ENCODE measurements around the gene RERG. TPM values are rescaled to one million over a fixed set of nuclear protein-coding genes. Genes with fewer than 3 reads are reported as not detected.

Gene RERG
- total and polyA plus RNA-seq, 2 donors (not counting 3 experiments of a cell fraction or from before 2014, with no cell fraction given): not detected

DNA sequence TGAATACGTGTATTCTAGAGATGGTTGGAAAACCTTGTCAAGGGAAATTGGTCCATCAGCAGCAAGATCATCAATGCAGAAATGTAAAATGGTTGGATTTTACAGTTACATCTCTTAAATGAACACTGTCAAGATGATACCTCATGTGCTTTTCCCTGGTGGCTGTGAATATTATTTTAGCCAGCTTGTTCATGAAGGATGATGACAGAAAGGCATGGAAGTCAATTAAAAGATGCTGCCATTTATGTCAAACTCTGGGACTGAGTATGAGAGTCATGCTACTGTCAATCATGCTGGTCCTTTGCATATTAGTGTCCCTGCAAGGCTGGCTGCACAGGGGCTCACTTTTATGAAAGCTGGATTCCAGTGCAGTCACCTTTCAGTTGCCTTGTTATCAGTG lies 10.3 kb upstream of the RERG start:
- dilution Hi-C loops (cut with MboI; ENCODE audit: extremely low pct_ligation_motif_present, low sequenced_read_pairs): no loop called here
- CTCF ChIA-PET: interaction anchor here (0.6 to 3.2 kb wide), 8 partner anchors 11 to 627 kb away, joined by 3 to 37 read pairs (median 4); partner anchors contain the start of gene RERG
- Histone ChIP-seq H3K9ac (replicated peaks; ENCODE audit: extremely low read depth, insufficient read depth, low read length) (no peak overlapping the region), H3K79me2 (ENCODE audit: control insufficient read depth, insufficient read depth, low read length) (no peaks in the 10 kb centered on the region), H3K36me3 (ENCODE audit: control insufficient read depth in 2 of 2, extremely low read depth in 1 of 2, insufficient read depth in 2 of 2, low read length in 2 of 2) (no peaks in the 10 kb centered on the region), H3K27ac (ENCODE audit: insufficient read depth, low read depth, low read length) (no peak overlapping the region), H3K9me3 (replicated peaks; ENCODE audit: control insufficient read depth, insufficient read depth, low read length) (no peaks in the 10 kb centered on the region), H3K4me2 (ENCODE audit: insufficient read depth, low read length) (no peak overlapping the region), H3K9me1 (replicated peaks; ENCODE audit: control insufficient read depth, extremely low read depth, insufficient read depth, low read length) (no peaks in the 10 kb centered on the region), H3K27me3 (ENCODE audit: control insufficient read depth in 2 of 2, insufficient read depth in 2 of 2, low read length in 2 of 2) (peaks cover 9 to 14% of the 10 kb centered on the region in 2 experiments), H4K20me1 (replicated peaks; ENCODE audit: control insufficient read depth, extremely low read depth, insufficient read depth, low read length) (no peaks in the 10 kb centered on the region), H2AFZ (ENCODE audit: low read depth, low read length) (no peak overlapping the region), H3K4me1 (ENCODE audit: control insufficient read depth, extremely low read depth, insufficient read depth, low read length) (no peaks in the 10 kb centered on the region), H3K4me3 (replicated peaks in 1 of 3; ENCODE audit: insufficient read depth in 1 of 3, low read depth in 1 of 3, low read length in 3 of 3) (no peak overlapping the region)
- no peak for TF ChIP-seq MYC (IDR thresholded peaks at IDR 0.05; ENCODE audit: low read depth, low read length)
- TF ChIP-seq GATA2 (IDR thresholded peaks at IDR 0.05; ENCODE audit: insufficient read depth, insufficient read length, low read depth, low read length): no peak
- no peak for TF ChIP-seq FOS (IDR thresholded peaks at IDR 0.05; ENCODE audit: borderline replicate concordance, insufficient read depth, low read length)
- TF ChIP-seq POLR2A (IDR thresholded peaks at IDR 0.05; ENCODE audit: low read depth, low read length): no peak
- TF ChIP-seq POLR2AphosphoS5 (IDR thresholded peaks at IDR 0.05; ENCODE audit: insufficient read depth, low read depth, low read length): no peak
- TF ChIP-seq, protein P1, sequence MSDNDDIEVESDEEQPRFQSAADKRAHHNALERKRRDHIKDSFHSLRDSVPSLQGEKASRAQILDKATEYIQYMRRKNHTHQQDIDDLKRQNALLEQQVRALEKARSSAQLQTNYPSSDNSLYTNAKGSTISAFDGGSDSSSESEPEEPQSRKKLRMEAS (IDR thresholded peaks at IDR 0.05; ENCODE audit: insufficient read depth, insufficient read length): no peak
- TF ChIP-seq JUN (IDR thresholded peaks at IDR 0.05; ENCODE audit: borderline replicate concordance, insufficient read depth, insufficient read length, low read depth): no peak
- BruUV-seq (replicated peaks): no TSS peak
- POLR2A ChIA-PET: no interaction called here
- intact Hi-C loops (cut with micrococcal nuclease): no loop called here
- DNase-seq (ENCODE audit: low read depth, low spot score) (no peak), FAIRE-seq (no peak)

DNA sequence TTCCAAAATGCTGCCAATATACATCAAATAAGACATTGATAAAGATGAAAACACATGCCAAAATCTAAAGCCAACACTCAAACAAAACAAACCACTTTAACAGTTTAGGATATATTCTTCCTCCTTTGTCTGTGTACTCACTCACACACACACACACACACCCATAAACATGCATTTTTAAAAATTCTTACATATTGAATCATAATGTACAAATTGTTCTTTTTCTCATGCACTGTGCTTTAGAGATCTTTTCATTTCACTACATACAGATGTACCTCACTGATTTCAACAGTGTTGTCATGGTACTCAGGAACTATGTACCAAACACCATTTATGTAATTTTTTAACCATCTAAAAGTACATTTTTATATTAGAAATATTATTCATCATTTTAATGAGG lies 9.5 kb upstream of the RERG start:
- Histone ChIP-seq H3K27ac (ENCODE audit: insufficient read depth, low read depth, low read length) (no peak overlapping the region), H3K4me3 (replicated peaks in 1 of 3; ENCODE audit: insufficient read depth in 1 of 3, low read depth in 1 of 3, low read length in 3 of 3) (no peak overlapping the region), H4K20me1 (replicated peaks; ENCODE audit: control insufficient read depth, extremely low read depth, insufficient read depth, low read length) (no peaks in the 10 kb centered on the region), H3K36me3 (ENCODE audit: control insufficient read depth in 2 of 2, extremely low read depth in 1 of 2, insufficient read depth in 2 of 2, low read length in 2 of 2) (no peaks in the 10 kb centered on the region), H3K4me2 (ENCODE audit: insufficient read depth, low read length) (no peak overlapping the region), H3K4me1 (ENCODE audit: control insufficient read depth, extremely low read depth, insufficient read depth, low read length) (no peaks in the 10 kb centered on the region), H3K9me1 (replicated peaks; ENCODE audit: control insufficient read depth, extremely low read depth, insufficient read depth, low read length) (no peaks in the 10 kb centered on the region), H2AFZ (ENCODE audit: low read depth, low read length) (no peak overlapping the region), H3K9me3 (replicated peaks; ENCODE audit: control insufficient read depth, insufficient read depth, low read length) (no peaks in the 10 kb centered on the region), H3K9ac (replicated peaks; ENCODE audit: extremely low read depth, insufficient read depth, low read length) (no peak overlapping the region), H3K79me2 (ENCODE audit: control insufficient read depth, insufficient read depth, low read length) (no peaks in the 10 kb centered on the region), H3K27me3 (ENCODE audit: control insufficient read depth in 2 of 2, insufficient read depth in 2 of 2, low read length in 2 of 2) (peaks cover 9 to 14% of the 10 kb centered on the region in 2 experiments)
- ChIA-PET POLR2A (no interaction called here), CTCF (interaction anchor here (0.9 to 3.2 kb wide), 4 partner anchors 10 to 293 kb away, joined by 3 to 37 read pairs (median 6); partner anchors contain the start of gene RERG)
- TF ChIP-seq JUN (IDR thresholded peaks at IDR 0.05; ENCODE audit: borderline replicate concordance, insufficient read depth, insufficient read length, low read depth): no peak
- TF ChIP-seq, protein P1 (IDR thresholded peaks at IDR 0.05; ENCODE audit: insufficient read depth, insufficient read length): no peak
- no peak for TF ChIP-seq GATA2 (IDR thresholded peaks at IDR 0.05; ENCODE audit: insufficient read depth, insufficient read length, low read depth, low read length)
- no peak for TF ChIP-seq POLR2A (IDR thresholded peaks at IDR 0.05; ENCODE audit: low read depth, low read length)
- TF ChIP-seq FOS (IDR thresholded peaks at IDR 0.05; ENCODE audit: borderline replicate concordance, insufficient read depth, low read length): no peak
- TF ChIP-seq, protein P2, sequence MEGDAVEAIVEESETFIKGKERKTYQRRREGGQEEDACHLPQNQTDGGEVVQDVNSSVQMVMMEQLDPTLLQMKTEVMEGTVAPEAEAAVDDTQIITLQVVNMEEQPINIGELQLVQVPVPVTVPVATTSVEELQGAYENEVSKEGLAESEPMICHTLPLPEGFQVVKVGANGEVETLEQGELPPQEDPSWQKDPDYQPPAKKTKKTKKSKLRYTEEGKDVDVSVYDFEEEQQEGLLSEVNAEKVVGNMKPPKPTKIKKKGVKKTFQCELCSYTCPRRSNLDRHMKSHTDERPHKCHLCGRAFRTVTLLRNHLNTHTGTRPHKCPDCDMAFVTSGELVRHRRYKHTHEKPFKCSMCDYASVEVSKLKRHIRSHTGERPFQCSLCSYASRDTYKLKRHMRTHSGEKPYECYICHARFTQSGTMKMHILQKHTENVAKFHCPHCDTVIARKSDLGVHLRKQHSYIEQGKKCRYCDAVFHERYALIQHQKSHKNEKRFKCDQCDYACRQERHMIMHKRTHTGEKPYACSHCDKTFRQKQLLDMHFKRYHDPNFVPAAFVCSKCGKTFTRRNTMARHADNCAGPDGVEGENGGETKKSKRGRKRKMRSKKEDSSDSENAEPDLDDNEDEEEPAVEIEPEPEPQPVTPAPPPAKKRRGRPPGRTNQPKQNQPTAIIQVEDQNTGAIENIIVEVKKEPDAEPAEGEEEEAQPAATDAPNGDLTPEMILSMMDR (IDR thresholded peaks at IDR 0.05; ENCODE audit: extremely low read depth in 1 of 2, insufficient read depth in 1 of 2, low read depth in 1 of 2, low read length in 2 of 2): no peak
- no peak for TF ChIP-seq MYC (IDR thresholded peaks at IDR 0.05; ENCODE audit: low read depth, low read length)
- TF ChIP-seq POLR2AphosphoS5 (IDR thresholded peaks at IDR 0.05; ENCODE audit: insufficient read depth, low read depth, low read length): no peak
- FAIRE-seq (no peak), DNase-seq (ENCODE audit: low read depth, low spot score) (no peak)
- intact Hi-C loops (cut with micrococcal nuclease): no loop called here
- dilution Hi-C loops (cut with MboI; ENCODE audit: extremely low pct_ligation_motif_present, low sequenced_read_pairs): no loop called here
- BruUV-seq (replicated peaks): no TSS peak
